H1 (cell line): ENCODE measurements around the gene NCKAP1. TPM values are rescaled to one million over a fixed set of nuclear protein-coding genes. Genes with fewer than 3 reads are reported as not detected.

Experiments used
- CTCF ChIA-PET: fragments of 300-600 bp; sonication (Branson Sonifier 250); formaldehyde crosslinking; loops from one replicate; lab custom pipeline; 2021; ENCODE audit not compliant: partially characterized antibody; lab: Charles Lee
- POLR2A ChIA-PET: fragments of 300-600 bp; sonication (Branson Sonifier 250); formaldehyde crosslinking; loops from one replicate; lab custom pipeline; 2021; ENCODE audit warnings: inconsistent platforms; ENCODE audit not compliant: partially characterized antibody; lab: Charles Lee
- DNase-seq, 2 experiments: peaks; one replicate each; pipeline versions ENCODE4 v3.0.0 to v3.0.0-alpha.2; 2010 to 2022; ENCODE audit warnings: low spot score in 2 of 2, low read depth in 1 of 2, mixed read lengths in 1 of 2
- FAIRE-seq: peaks from 2 replicates; lab custom pipeline; 2011; peaks lifted over from hg19 to GRCh38; lab: Jason Lieb, UNC
- H2AFZ ChIP-seq: 2 replicates; pipeline ENCODE4 v1.8.1; 2012; ENCODE audit warnings: low read length, inconsistent platforms
- H2AK5ac ChIP-seq: 2 replicates; pipeline ENCODE4 v1.6.1; 2013; ENCODE audit warnings: low read depth, low read length
- H2BK120ac ChIP-seq: replicated peaks from 2 replicates; pipeline ENCODE3; 2013; ENCODE audit warnings: low read depth, low read length, inconsistent platforms
- H2BK12ac ChIP-seq: 2 replicates; pipeline ENCODE4 v1.6.1; 2013; ENCODE audit warnings: low read depth, low read length
- H2BK15ac ChIP-seq: 2 replicates; pipeline ENCODE4 v1.6.1; 2013; ENCODE audit warnings: low read length
- H2BK20ac ChIP-seq: 2 replicates; pipeline ENCODE4 v1.6.1; 2013; ENCODE audit warnings: low read length
- H2BK5ac ChIP-seq: 2 replicates; pipeline ENCODE4 v1.6.1; 2013; ENCODE audit warnings: low read depth, low read length
- H3K14ac ChIP-seq: 2 replicates; pipeline ENCODE4 v1.6.1; 2013; ENCODE audit warnings: inconsistent platforms; ENCODE audit not compliant: insufficient read length
- H3K18ac ChIP-seq: 2 replicates; pipeline ENCODE4 v1.6.1; 2013; ENCODE audit warnings: low read length; ENCODE audit errors: extremely low read depth
- H3K23ac ChIP-seq: 2 replicates; pipeline ENCODE4 v1.6.1; 2013; ENCODE audit warnings: inconsistent platforms; ENCODE audit not compliant: insufficient read length
- H3K23me2 ChIP-seq: 2 replicates; pipeline ENCODE4 v1.6.1; 2013; ENCODE audit warnings: low read depth, low read length
- H3K27ac ChIP-seq: 2 replicates; pipeline ENCODE4 v1.6.1; 2011; ENCODE audit warnings: low read depth, low read length, inconsistent platforms
- H3K27me3 ChIP-seq, 4 experiments: replicated peaks in 1 of 4; 1 replicate in 1 of 4; 2 replicates in 3 of 4; pipeline versions ENCODE4 v1.6.1 to v1.8.1; 2011 to 2013; ENCODE audit warnings: low read length in 3 of 4, mild to moderate bottlenecking in 3 of 4, inconsistent platforms in 2 of 4, mixed read lengths in 2 of 4, moderate library complexity in 1 of 4; ENCODE audit not compliant: control insufficient read depth in 3 of 4, insufficient read depth in 3 of 4; ENCODE audit errors: extremely low read depth in 1 of 4
- H3K36me3 ChIP-seq, 4 experiments: 2 replicates each; pipeline versions ENCODE4 v1.6.1 to v1.8.1; 2011 to 2013; ENCODE audit warnings: mild to moderate bottlenecking in 4 of 4, low read length in 3 of 4, moderate library complexity in 2 of 4, control low read depth in 1 of 4, inconsistent platforms in 1 of 4; ENCODE audit not compliant: insufficient read depth in 4 of 4, control insufficient read depth in 2 of 4
- H3K4ac ChIP-seq: replicated peaks from 2 replicates; pipeline ENCODE3; 2013; ENCODE audit warnings: low read length, low read depth, mixed read lengths, inconsistent platforms; ENCODE audit not compliant: insufficient read length
- H3K4me1 ChIP-seq, 4 experiments: replicated peaks in 1 of 4; 1 replicate in 1 of 4; 2 replicates in 3 of 4; pipeline versions ENCODE4 v1.6.1 to v1.8.1; 2011 to 2013; ENCODE audit warnings: low read length in 3 of 4, inconsistent platforms in 2 of 4, mixed read lengths in 1 of 4; ENCODE audit not compliant: insufficient read depth in 4 of 4, control insufficient read depth in 3 of 4
- H3K4me2 ChIP-seq, 2 experiments: 2 replicates each; pipeline versions ENCODE4 v1.6.1 to v1.8.1; 2011 to 2013; ENCODE audit warnings: low read depth in 2 of 2, low read length in 2 of 2, control low read depth in 1 of 2, inconsistent platforms in 1 of 2, mild to moderate bottlenecking in 1 of 2; ENCODE audit not compliant: insufficient read depth in 1 of 2
- H3K4me3 ChIP-seq, 4 experiments: fragments of 200-600, 300-600 bp in 1 of 4; sonication (generic), shearing (Covaris generic), sonication (Bioruptor Twin) in 1 of 4; 2 replicates each; pipeline versions ENCODE4 v1.5.1 to v1.8.1; 2011 to 2016; ENCODE audit warnings: low read length in 4 of 4, low read depth in 3 of 4, control low read depth in 2 of 4, inconsistent platforms in 2 of 4, mild to moderate bottlenecking in 2 of 4, mixed read lengths in 1 of 4, moderate library complexity in 1 of 4; ENCODE audit not compliant: insufficient read depth in 2 of 4; ENCODE audit errors: extremely low read depth in 1 of 4
- H3K56ac ChIP-seq: replicated peaks from 2 replicates; pipeline ENCODE3; 2013; ENCODE audit warnings: low read depth, mild to moderate bottlenecking, mixed read lengths, low read length, inconsistent platforms; ENCODE audit not compliant: insufficient read length
- H3K79me1 ChIP-seq: 2 replicates; pipeline ENCODE4 v1.6.1; 2013; ENCODE audit warnings: low read depth, low read length, control low read depth
- H3K79me2 ChIP-seq, 2 experiments: 2 replicates each; pipeline versions ENCODE4 v1.6.1 to v1.8.1; 2012 to 2013; ENCODE audit warnings: low read length in 2 of 2, mild to moderate bottlenecking in 2 of 2, inconsistent platforms in 1 of 2; ENCODE audit not compliant: insufficient read depth in 2 of 2, control insufficient read depth in 1 of 2
- H3K9ac ChIP-seq, 4 experiments: replicated peaks in 1 of 4; 1 replicate in 1 of 4; 2 replicates in 3 of 4; pipeline versions ENCODE4 v1.6.1 to v1.8.1; 2011 to 2013; ENCODE audit warnings: low read depth in 3 of 4, low read length in 3 of 4, control low read depth in 2 of 4, mild to moderate bottlenecking in 2 of 4, moderate library complexity in 2 of 4, inconsistent platforms in 1 of 4; ENCODE audit errors: extremely low read depth in 1 of 4
- H3K9me3 ChIP-seq, 2 experiments: 2 replicates each; pipeline versions ENCODE4 v1.6.1 to v1.8.1; 2012 to 2013; ENCODE audit warnings: mild to moderate bottlenecking in 2 of 2, moderate library complexity in 2 of 2, control low read depth in 1 of 2, inconsistent platforms in 1 of 2, low read depth in 1 of 2, low read length in 1 of 2, mixed read lengths in 1 of 2; ENCODE audit not compliant: insufficient read depth in 2 of 2
- H4K20me1 ChIP-seq, 2 experiments: replicated peaks in 1 of 2; 2 replicates each; pipeline versions ENCODE3 to v1.8.1; 2011 to 2013; ENCODE audit warnings: inconsistent platforms in 2 of 2, low read length in 2 of 2, mild to moderate bottlenecking in 1 of 2; ENCODE audit not compliant: insufficient read depth in 2 of 2, control insufficient read depth in 1 of 2
- H4K5ac ChIP-seq: 2 replicates; pipeline ENCODE4 v1.6.1; 2013; ENCODE audit warnings: low read length, low read depth, mixed read lengths, inconsistent platforms; ENCODE audit not compliant: insufficient read length
- H4K8ac ChIP-seq: 2 replicates; pipeline ENCODE4 v1.8.0; 2013; ENCODE audit warnings: mild to moderate bottlenecking, moderate library complexity, low read length, inconsistent platforms; ENCODE audit not compliant: insufficient read depth; ENCODE audit errors: extremely low read depth
- H4K91ac ChIP-seq: replicated peaks from 2 replicates; pipeline ENCODE3; 2013; ENCODE audit warnings: low read length, mixed read lengths, inconsistent platforms; ENCODE audit not compliant: insufficient read length
- CBX5 ChIP-seq: fragments of 300-800, 300-1000 bp; sonication (generic); IDR thresholded peaks from 2 replicates; pipeline ENCODE4 v1.7.1; 2016; ENCODE audit warnings: antibody characterized with exemption, low read length, low read depth
- CEBPB ChIP-seq: IDR thresholded peaks from 2 replicates; pipeline ENCODE4 v1.6.1; 2012; ENCODE audit warnings: low read depth, low read length
- E2F6 ChIP-seq: IDR thresholded peaks from 2 replicates; pipeline ENCODE4 v1.6.1; 2012; ENCODE audit warnings: inconsistent platforms
- EGR1 ChIP-seq: IDR thresholded peaks from 2 replicates; pipeline ENCODE4 v1.6.1; 2011; ENCODE audit warnings: low read depth, low read length, borderline replicate concordance
- HDAC2 ChIP-seq, 2 experiments: fragments of 300-600 bp in 1 of 2; sonication (generic) in 1 of 2; IDR thresholded peaks; 2 replicates each; pipeline ENCODE4 v1.6.1; 2011 to 2012; ENCODE audit warnings: low read depth in 2 of 2, low read length in 2 of 2, mild to moderate bottlenecking in 2 of 2, moderate library complexity in 2 of 2, borderline replicate concordance in 1 of 2, inconsistent platforms in 1 of 2
- HDAC6 ChIP-seq: IDR thresholded peaks from one replicate; pipeline ENCODE4 v1.7.1; 2012; ENCODE audit warnings: low read depth, mild to moderate bottlenecking, inconsistent platforms, low read length, moderate library complexity
- KDM1A ChIP-seq: fragments of 200-600, 300-600 bp; sonication (generic); IDR thresholded peaks from 2 replicates; pipeline ENCODE4 v1.7.1; 2016; ENCODE audit warnings: mild to moderate bottlenecking, low read length, borderline replicate concordance
- MAFK ChIP-seq: IDR thresholded peaks from 2 replicates; pipeline ENCODE4 v1.6.1; 2012; ENCODE audit warnings: low read depth, mild to moderate bottlenecking, improper control_type of control experiment, low read length
- NANOG ChIP-seq: IDR thresholded peaks from 2 replicates; pipeline ENCODE4 v1.6.1; 2011; ENCODE audit warnings: low read length, low read depth, mild to moderate bottlenecking, inconsistent platforms; ENCODE audit not compliant: insufficient read depth, poor library complexity, severe bottlenecking
- RAD21 ChIP-seq, 2 experiments: IDR thresholded peaks in 1 of 2; conservative IDR thresholded peaks in 1 of 2; 2 replicates each; pipeline ENCODE4 v1.6.1; 2011; ENCODE audit warnings: low read depth in 2 of 2, low read length in 2 of 2, improper control_type of control experiment in 1 of 2, inconsistent platforms in 1 of 2, mild to moderate bottlenecking in 1 of 2, moderate library complexity in 1 of 2
- RBBP5 ChIP-seq: IDR thresholded peaks from 2 replicates; pipeline ENCODE4 v1.7.1; 2012; ENCODE audit warnings: low read depth, mild to moderate bottlenecking, inconsistent platforms, low read length, moderate library complexity, borderline replicate concordance
- SP1 ChIP-seq: IDR thresholded peaks from 2 replicates; pipeline ENCODE4 v1.6.1; 2011; ENCODE audit warnings: low read depth, low read length
- SP2 ChIP-seq: IDR thresholded peaks from 2 replicates; pipeline ENCODE4 v1.6.1; 2012; ENCODE audit warnings: mild to moderate bottlenecking, low read length, inconsistent platforms
- TCF12 ChIP-seq: IDR thresholded peaks from 2 replicates; pipeline ENCODE4 v1.6.1; 2011; ENCODE audit warnings: low read depth, mild to moderate bottlenecking, low read length
- WGBS, 2 experiments: shearing (Covaris generic) in 1 of 2; methylation state at CpG; one replicate each; pipeline versions ENCODE4 v1.1.6 to v1.1.7; 2013 to 2015; ENCODE audit warnings: low lambda C conversion rate in 2 of 2, mixed read lengths in 2 of 2, inconsistent platforms in 1 of 2, low coverage in 1 of 2, missing lambda C conversion rate in 1 of 2; ENCODE audit not compliant: insufficient replicate concordance in 2 of 2, insufficient coverage in 1 of 2, insufficient read length in 1 of 2; ENCODE audit errors: extremely low coverage in 1 of 2, missing lambda C conversion rate in 1 of 2; 5-methylcytosine and 5-hydroxymethylcytosine counted together
- polyA plus RNA-seq, 7 experiments: library from polyadenylated mRNA; depleted of rRNA in 3 of 7; stranded (reverse) in 5 of 7; unstranded in 2 of 7; fragments of >200 nt in 5 of 7; fragments of 200-250 nt in 2 of 7; gene quantifications; 1 replicate in 5 of 7; 2 replicates in 1 of 7; 4 replicates in 1 of 7; pipeline versions ENCODE4 v1.2.1 to v1.2.3, GENCODE V29; 2011 to 2013; ENCODE audit warnings: missing spikeins in 2 of 7, mixed read lengths in 2 of 7
- total RNA-seq: library from RNA; stranded (reverse); fragmentation: NEBNext Ultra II Directional; extraction: Animal tissue kit (Norgen Biotek cat#: 25700); gene quantifications from 2 replicates; pipeline ENCODE4 v1.2.1, GENCODE V29; 2021

Gene NCKAP1
- total and polyA plus RNA-seq, 2 of the 8 experiments (the other 6 are each of a cell fraction or from before 2014, with no cell fraction given), result 90.8 to 173 TPM

- Histone ChIP-seq H3K4me2 (no peak overlapping the region), H3K79me2 (no peaks in the 10 kb centered on the region), H2BK120ac (no peak overlapping the region), H2BK20ac (no peak overlapping the region), H2BK5ac (no peak overlapping the region), H3K36me3 (no peaks in the 10 kb centered on the region; a peak in 1 of 8 replicates), H3K18ac (no peak overlapping the region), H3K4ac (no peak overlapping the region), H3K56ac (no peak overlapping the region), H4K5ac (no peak overlapping the region), H3K9ac (no peak overlapping the region), H3K4me1 (peaks cover 0 to 2% (median 0%) of the 10 kb centered on the region in 4 experiments; a peak in 3 of 7 replicates), H2AFZ (no peak overlapping the region), H2BK12ac (no peak overlapping the region), H4K91ac (no peak overlapping the region), H4K8ac (no peak overlapping the region), H3K4me3 (no peak overlapping the region), H3K79me1 (no peaks in the 10 kb centered on the region), H3K9me3 (no peaks in the 10 kb centered on the region), H2BK15ac (no peak overlapping the region), H3K23me2 (no peaks in the 10 kb centered on the region), H3K27ac (no peak overlapping the region), H2AK5ac (no peak overlapping the region), H3K14ac (no peak overlapping the region), H3K23ac (no peak overlapping the region), H4K20me1 (no peaks in the 10 kb centered on the region), H3K27me3 (no peaks in the 10 kb centered on the region)
- POLR2A ChIA-PET, result no interaction called here
- no peak for DNase-seq
- 85% methylated on average over 2 of the region's 2 CpGs; no CpG with 5 or more reads in 1 of the 2 experiments for WGBS, 2 experiments
- CTCF ChIA-PET, result no interaction called here
- no peak for FAIRE-seq
- no peak for TF ChIP-seq KDM1A
- no peak for TF ChIP-seq RBBP5
- TF ChIP-seq MAFK, result no peak
- no peak for TF ChIP-seq RAD21 (IDR thresholded peaks at IDR 0.05 in 1 of 2, conservative IDR thresholded peaks at IDR 0.05 in 1 of 2; ENCODE audit: low read depth in 2 of 2, low read length in 2 of 2)
- no peak for TF ChIP-seq SP1
- TF ChIP-seq CBX5, result no peak
- TF ChIP-seq NANOG, result no peak
- no peak for TF ChIP-seq E2F6
- TF ChIP-seq HDAC2 (IDR thresholded peaks at IDR 0.05; ENCODE audit: borderline replicate concordance in 1 of 2, low read depth in 2 of 2, low read length in 2 of 2), result no peak
- TF ChIP-seq HDAC6, result no peak
- no peak for TF ChIP-seq CEBPB
- TF ChIP-seq EGR1, result no peak
- TF ChIP-seq TCF12, result no peak
- TF ChIP-seq SP2, result no peak
These were observed 134.7 kb downstream of the NCKAP1 start for GRCh38 chr2:182903566-182903965.
